Upper lobe of left lung (tissue), 4 donors: ENCODE measurements around the gene VKORC1L1.
"Not testable (repeated sequence)": the region's sequence is repeated elsewhere in the genome, so short reads cannot be mapped to it uniquely, and the experiment has no call there.

Experiments used
- CTCF ChIP-seq, 6 experiments: fragments of 450-650 bp in 4 of 6; fragments of 200-600 bp in 2 of 6; sonication (generic) in 2 of 6; IDR thresholded peaks; one replicate each; pipeline ENCODE4 v1.5.1; 2016 to 2019; ENCODE audit warnings: antibody characterized with exemption in 6 of 6
- POLR2AphosphoS5 ChIP-seq, 2 donors: sonication (generic); formaldehyde crosslinking; IDR thresholded peaks; one replicate each; pipeline ENCODE4 v1.5.1; 2017; ENCODE audit warnings: antibody characterized with exemption in 2 of 2

GRCh38 chr7:65866244-65866643, 6.6 kb upstream of the VKORC1L1 start:
- not testable (repeated sequence) for TF ChIP-seq POLR2AphosphoS5, CTCF (IDR thresholded peaks at IDR 0.05)
